HCT116 (cell line): ENCODE data around the gene CCSER1. TPM values are rescaled to one million over a fixed set of nuclear protein-coding genes. Genes with fewer than 3 reads are reported as not detected.
"Not testable (repeated sequence)": the region's sequence is repeated elsewhere in the genome, so short reads cannot be mapped to it uniquely, and the experiment has no call there.

Experiments used
- ATAC-seq: fragments of 200-7000 bp; cut with Tn5 transposase; 2 replicates; pipeline ENCODE4 v1.9.1; 2020; ENCODE audit warnings: mild to moderate bottlenecking, moderate library complexity
- BruUV-seq: library from RNA; stranded (reverse); fragments of 400-500 nt; replicated peaks from 2 replicates; lab custom pipeline; 2021; lab: Mats Ljungman, UMichigan
- CTCF ChIA-PET: fragments of 300-600 bp; sonication (Branson Sonifier 250); formaldehyde crosslinking; loops from one replicate; lab custom pipeline; 2021; ENCODE audit warnings: antibody characterized with exemption; lab: Charles Lee
- POLR2A ChIA-PET: fragments of 300-600, 350-600 bp; sonication (Branson Sonifier 250); formaldehyde crosslinking; loops from one replicate; lab custom pipeline; 2021; ENCODE audit warnings: antibody characterized with exemption; lab: Charles Lee
- RAD21 ChIA-PET, 2 experiments: fragments of 300-600 bp; sonication (Branson Sonifier 250); formaldehyde crosslinking; loops; one replicate each; lab custom pipeline; 2023; ENCODE audit warnings: low total read pairs in 2 of 2; ENCODE audit not compliant: uncharacterized antibody in 2 of 2, unreplicated experiment in 2 of 2, low non-redundant PET in 1 of 2; lab: Charles Lee
- DNase-seq: peaks from one replicate; pipeline ENCODE4 v3.0.0-alpha.2; 2010; ENCODE audit warnings: low read depth, low spot score
- H2AFZ ChIP-seq: fragments of 200-600 bp; shearing (Covaris generic), sonication (generic); 2 replicates; pipeline ENCODE4 v1.6.1; 2017; ENCODE audit warnings: low read depth, mixed run types, mixed read lengths, antibody characterized with exemption, low read length; ENCODE audit not compliant: poor library complexity, severe bottlenecking
- H3K27ac ChIP-seq: 2 replicates; pipeline ENCODE4 v1.5.1; 2012; ENCODE audit warnings: low read depth, low read length
- H3K27me3 ChIP-seq: fragments of 200-600 bp; sonication (generic); 2 replicates; pipeline ENCODE4 v1.6.1; 2016; ENCODE audit warnings: mixed run types, low read length, mixed read lengths; ENCODE audit not compliant: insufficient read depth
- H3K36me3 ChIP-seq, 2 experiments: fragments of 200-500 bp in 1 of 2; fragments of 200-600 bp in 1 of 2; sonication (Bioruptor generic) in 1 of 2; sonication (generic) in 1 of 2; 2 replicates each; pipeline versions ENCODE4 v1.5.1 to v1.6.1; 2014 to 2016; ENCODE audit warnings: low read length in 2 of 2, inconsistent platforms in 1 of 2, mixed read lengths in 1 of 2, mixed run types in 1 of 2; ENCODE audit not compliant: insufficient read depth in 2 of 2, control insufficient read depth in 1 of 2
- H3K4me1 ChIP-seq, 2 experiments: fragments of 200-600 bp in 1 of 2; sonication (generic) in 1 of 2; 2 replicates each; pipeline versions ENCODE4 v1.5.1 to v1.6.1; 2012 to 2017; ENCODE audit warnings: low read length in 2 of 2, inconsistent platforms in 1 of 2, mild to moderate bottlenecking in 1 of 2, mixed read lengths in 1 of 2, mixed run types in 1 of 2, moderate library complexity in 1 of 2; ENCODE audit not compliant: insufficient read depth in 2 of 2, control insufficient read depth in 1 of 2
- H3K4me2 ChIP-seq: fragments of 200-600 bp; sonication (generic); 2 replicates; pipeline ENCODE4 v1.6.1; 2017; ENCODE audit warnings: mixed run types, low read length, mixed read lengths
- H3K4me3 ChIP-seq, 2 experiments: fragments of 200-600 bp in 1 of 2; sonication (generic) in 1 of 2; replicated peaks in 1 of 2; 2 replicates each; pipeline ENCODE4 v1.5.1; 2011 to 2016; ENCODE audit warnings: low read length in 2 of 2, control low read depth in 1 of 2, low read depth in 1 of 2, mild to moderate bottlenecking in 1 of 2, mixed read lengths in 1 of 2, mixed run types in 1 of 2
- H3K79me2 ChIP-seq: fragments of 200-600 bp; sonication (generic); 2 replicates; pipeline ENCODE4 v1.6.1; 2017; ENCODE audit warnings: mild to moderate bottlenecking, mixed run types, low read length, moderate library complexity, mixed read lengths; ENCODE audit not compliant: insufficient read depth
- H3K9ac ChIP-seq: fragments of 200-600 bp; sonication (generic); 2 replicates; pipeline ENCODE4 v1.6.1; 2016; ENCODE audit warnings: low read length, mixed read lengths
- H3K9me2 ChIP-seq: fragments of 200-600 bp; sonication (generic), shearing (Covaris generic); 2 replicates; pipeline ENCODE4 v1.6.1; 2017; ENCODE audit warnings: mixed run types, mild to moderate bottlenecking, moderate library complexity; ENCODE audit not compliant: insufficient read depth
- H3K9me3 ChIP-seq, 2 experiments: fragments of 200-500 bp in 1 of 2; fragments of 200-600 bp in 1 of 2; sonication (Bioruptor generic) in 1 of 2; sonication (generic) in 1 of 2; 2 replicates each; pipeline ENCODE4 v1.6.1; 2014 to 2017; ENCODE audit warnings: low read length in 2 of 2, mixed read lengths in 2 of 2, inconsistent platforms in 1 of 2, low read depth in 1 of 2, mild to moderate bottlenecking in 1 of 2, mixed run types in 1 of 2, moderate library complexity in 1 of 2; ENCODE audit not compliant: control insufficient read depth in 1 of 2, insufficient read depth in 1 of 2
- H4K20me1 ChIP-seq: fragments of 200-600 bp; sonication (generic), shearing (Covaris generic); 2 replicates; pipeline ENCODE4 v1.6.1; 2017; ENCODE audit warnings: mixed run types, mild to moderate bottlenecking, moderate library complexity; ENCODE audit not compliant: insufficient read depth
- ATF3 ChIP-seq: IDR thresholded peaks from 2 replicates; pipeline ENCODE4 v1.6.1; 2012
- EZH2 ChIP-seq: fragments of 200-600 bp; sonication (generic); IDR thresholded peaks from 2 replicates; pipeline ENCODE4 v1.6.1; 2017; ENCODE audit warnings: antibody characterized with exemption, mixed run types
- EZH2phosphoT487 ChIP-seq: fragments of 200-600 bp; IDR thresholded peaks from 2 replicates; pipeline ENCODE4 v1.6.1; 2018; ENCODE audit warnings: antibody characterized with exemption, borderline replicate concordance
- FOSL1 ChIP-seq: IDR thresholded peaks from 2 replicates; pipeline ENCODE4 v1.6.1; 2012; ENCODE audit warnings: low read depth
- JUND ChIP-seq: IDR thresholded peaks from 2 replicates; pipeline ENCODE4 v1.6.1; 2012
- RAD21 ChIP-seq: IDR thresholded peaks from 2 replicates; pipeline ENCODE4 v1.6.1; 2012; ENCODE audit warnings: low read depth, mild to moderate bottlenecking
- SRF ChIP-seq: IDR thresholded peaks from 2 replicates; pipeline ENCODE4 v1.6.1; 2012; ENCODE audit warnings: low read depth
- TCF7L2 ChIP-seq: IDR thresholded peaks from 2 replicates; pipeline ENCODE4 v1.7.0; 2011; ENCODE audit warnings: borderline replicate concordance, inconsistent platforms; ENCODE audit not compliant: insufficient read depth, insufficient read length; ENCODE audit errors: extremely low read depth
- intact Hi-C: fragments of 100-400 bp; cut with micrococcal nuclease; formaldehyde crosslinking; loops from 2 replicates; pipeline ENCODE4 v1.10.0; 2022
- total RNA-seq: library from RNA; stranded (reverse); gene quantifications from one replicate; pipeline ENCODE4 v1.2.1, GENCODE V29; 2021; ENCODE audit not compliant: unreplicated experiment

The CCSER1 gene
- total RNA-seq, 1 experiment from 2014 or later = 6.7 TPM

DNA sequence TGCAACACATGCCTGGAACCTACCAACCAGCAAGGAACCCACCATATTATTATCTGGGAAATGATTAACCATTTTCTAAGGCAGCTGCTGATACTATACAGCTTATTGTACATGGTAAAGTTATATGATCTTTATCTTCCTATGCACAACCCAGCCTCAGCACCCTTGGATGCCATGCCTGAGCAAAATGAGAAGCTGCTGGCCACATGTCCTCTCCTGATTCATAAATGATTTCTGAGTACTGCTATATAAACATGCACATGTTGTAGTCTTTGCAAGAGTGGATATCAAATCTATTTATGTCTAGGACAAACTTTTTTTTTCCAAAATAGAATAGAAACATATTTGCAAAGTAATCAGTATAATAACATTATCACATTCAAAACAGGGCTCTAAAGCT, 1043.6 kb downstream of the CCSER1 start:
- no peak overlapping the region for H2AFZ ChIP-seq
- H3K9me3 ChIP-seq = no peaks in the 10 kb centered on the region; a peak in 1 of 4 replicates
- H3K36me3 ChIP-seq = no peaks in the 10 kb centered on the region
- no TSS peak for BruUV-seq
- ATAC-seq (no peak), DNase-seq (no peak)
- H4K20me1 ChIP-seq = no peaks in the 10 kb centered on the region
- H3K79me2 ChIP-seq = no peaks in the 10 kb centered on the region
- H3K27me3 ChIP-seq = no peaks in the 10 kb centered on the region
- RAD21 ChIA-PET = no interaction called here
- H3K4me2 ChIP-seq = no peak overlapping the region
- H3K4me1 ChIP-seq = 0 out of 4 replicates have a peak, but pooled peaks cover 0 to 5% of the 10 kb centered on the region in 2 experiments
- no peaks in the 10 kb centered on the region for H3K9me2 ChIP-seq
- POLR2A ChIA-PET = no interaction called here
- CTCF ChIA-PET = no interaction called here
- no peak for TF ChIP-seq ATF3
- TF ChIP-seq RAD21 = no peak
- no peak for TF ChIP-seq JUND
- no peak for TF ChIP-seq EZH2phosphoT487
- no peak for TF ChIP-seq TCF7L2
- no peak for TF ChIP-seq SRF
- intact Hi-C loops = no loop called here
- no peak overlapping the region for H3K9ac ChIP-seq
- H3K4me3 ChIP-seq = no peak overlapping the region
- no peak overlapping the region for H3K27ac ChIP-seq

GRCh38 chr4:91171217-91171616, 1044.0 kb downstream of the CCSER1 start:
- Histone ChIP-seq H3K4me1 (0 out of 4 replicates have a peak, but pooled peaks cover 0 to 5% of the 10 kb centered on the region in 2 experiments), H3K9me2 (no peaks in the 10 kb centered on the region), H3K36me3 (no peaks in the 10 kb centered on the region), H2AFZ (no peak overlapping the region), H3K27me3 (no peaks in the 10 kb centered on the region), H3K9ac (no peak overlapping the region), H3K27ac (no peak overlapping the region), H3K4me2 (no peak overlapping the region), H3K79me2 (no peaks in the 10 kb centered on the region), H3K9me3 (no peaks in the 10 kb centered on the region; a peak in 1 of 4 replicates), H4K20me1 (no peaks in the 10 kb centered on the region), H3K4me3 (no peak overlapping the region)
- ChIA-PET RAD21 (no interaction called here), POLR2A (no interaction called here), CTCF (no interaction called here)
- BruUV-seq = no TSS peak
- intact Hi-C loops = no loop called here
- DNase-seq = no peak
- TF ChIP-seq JUND = peak; percentile 22; the same call in 1 of the 2 replicates
- TF ChIP-seq FOSL1 = peak; percentile 34; the same call in 1 of the 2 replicates
- no peak for TF ChIP-seq EZH2
- no peak for ATAC-seq

DNA sequence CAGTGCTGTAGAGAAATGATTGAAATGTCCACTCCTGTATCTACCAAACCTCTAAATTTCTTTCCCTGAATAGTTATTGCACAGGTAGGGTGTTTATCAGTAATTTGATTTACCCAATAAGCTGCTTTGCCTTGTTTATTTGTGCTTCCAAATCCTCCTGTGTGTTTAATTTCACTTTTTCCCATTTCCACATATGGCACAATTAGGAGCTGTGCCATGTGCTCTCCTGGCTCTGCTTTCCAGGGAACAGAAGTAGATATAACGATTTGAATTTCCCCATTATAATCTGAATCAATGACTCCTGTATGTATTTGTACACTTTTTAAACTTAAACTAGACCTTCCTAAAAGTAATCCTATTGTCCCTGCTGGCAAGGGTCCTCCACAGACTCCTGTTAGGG, 1057.9 kb downstream of the CCSER1 start:
- H2AFZ ChIP-seq, RAD21 ChIA-PET, H4K20me1 ChIP-seq, H3K27me3 ChIP-seq, H3K79me2 ChIP-seq, H3K4me1 ChIP-seq, H3K9ac ChIP-seq, DNase-seq, BruUV-seq, ATAC-seq, H3K9me2 ChIP-seq, H3K9me3 ChIP-seq, H3K27ac ChIP-seq, CTCF ChIA-PET, H3K36me3 ChIP-seq, H3K4me3 ChIP-seq, intact Hi-C loops, POLR2A ChIA-PET, H3K4me2 ChIP-seq: not testable (repeated sequence)
